BLaER1 (cell line): ENCODE data around the gene CPNE2.
"Not testable (repeated sequence)": the region's sequence is repeated elsewhere in the genome, so short reads cannot be mapped to it uniquely, and the experiment has no call there.

Experiments
- H3K27ac ChIP-seq: shearing (Covaris generic); formaldehyde crosslinking; 2 replicates; pipeline ENCODE4 v1.8.1; 2022
- H3K27me3 ChIP-seq: shearing (Covaris generic); formaldehyde crosslinking; 2 replicates; pipeline ENCODE4 v1.8.1; 2022
- H3K36me3 ChIP-seq: shearing (Covaris generic); formaldehyde crosslinking; 2 replicates; pipeline ENCODE4 v1.8.1; 2022
- H3K4me1 ChIP-seq: shearing (Covaris generic); formaldehyde crosslinking; 2 replicates; pipeline ENCODE4 v1.8.1; 2022
- H3K4me2 ChIP-seq: shearing (Covaris generic); formaldehyde crosslinking; 2 replicates; pipeline ENCODE4 v1.8.1; 2022
- H3K4me3 ChIP-seq: shearing (Covaris generic); formaldehyde crosslinking; 2 replicates; pipeline ENCODE4 v1.8.1; 2022
- H3K9ac ChIP-seq: shearing (Covaris generic); formaldehyde crosslinking; 2 replicates; pipeline ENCODE4 v1.8.1; 2022
- H3K9me3 ChIP-seq: shearing (Covaris generic); formaldehyde crosslinking; 2 replicates; pipeline ENCODE4 v1.8.1; 2022
- H4K20me1 ChIP-seq: shearing (Covaris generic); formaldehyde crosslinking; 2 replicates; pipeline ENCODE4 v1.8.1; 2022
- Cebpa-rat ChIP-seq: shearing (Covaris generic); IDR thresholded peaks from 2 replicates; pipeline ENCODE4 v1.8.1; 2022

Gene CPNE2

DNA sequence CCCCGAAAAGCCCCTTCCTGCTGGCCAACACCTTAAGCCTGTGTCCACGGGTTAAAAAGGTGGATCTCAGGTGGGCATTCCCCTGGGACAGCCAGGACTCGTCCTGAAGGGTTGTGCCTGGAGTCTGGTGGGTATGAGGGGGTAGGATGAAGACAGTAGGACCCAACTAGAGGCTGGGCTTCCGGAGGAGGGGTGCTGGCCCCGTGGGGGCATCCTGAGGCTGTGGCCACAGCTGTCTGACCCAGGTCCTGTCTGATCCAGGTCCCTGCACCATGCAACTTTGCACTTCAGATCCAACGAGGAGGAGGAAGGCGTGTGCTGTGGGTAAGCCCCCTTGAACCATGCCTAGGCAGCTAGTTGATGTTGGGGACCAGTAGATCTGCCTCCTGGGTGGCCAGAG is 37.6 kb upstream of the CPNE2 start:
- H3K27me3 ChIP-seq = no peaks in the 10 kb centered on the region
- H4K20me1 ChIP-seq = peaks cover 19% of the 10 kb centered on the region; the same call in 1 of the 2 replicates
- H3K9ac ChIP-seq = no peak overlapping the region
- no peak overlapping the region for H3K4me2 ChIP-seq
- TF ChIP-seq Cebpa-rat = no peak
- H3K9me3 ChIP-seq = no peaks in the 10 kb centered on the region
- peaks cover 16% of the 10 kb centered on the region for H3K4me1 ChIP-seq
- peaks cover 99% of the 10 kb centered on the region for H3K36me3 ChIP-seq
- no peak overlapping the region for H3K27ac ChIP-seq
- H3K4me3 ChIP-seq = no peak overlapping the region

- Histone ChIP-seq H3K9ac (no peak overlapping the region), H3K36me3 (peaks cover 99% of the 10 kb centered on the region), H3K4me2 (no peak overlapping the region), H3K27ac (no peak overlapping the region), H4K20me1 (peaks cover 19% of the 10 kb centered on the region; the same call in 1 of the 2 replicates), H3K4me1 (peaks cover 25% of the 10 kb centered on the region), H3K4me3 (no peak overlapping the region), H3K9me3 (no peaks in the 10 kb centered on the region), H3K27me3 (no peaks in the 10 kb centered on the region)
- no peak for TF ChIP-seq Cebpa-rat
Observed at GRCh38 chr16:57055671-57056070, 36.7 kb upstream of the CPNE2 start.

GRCh38 chr16:57058291-57058861 is 34.0 kb upstream of the CPNE2 start:
- no peak overlapping the region for H3K27ac ChIP-seq
- H3K4me1 ChIP-seq = peaks cover 43% of the 10 kb centered on the region
- TF ChIP-seq Cebpa-rat = no peak
- no peak overlapping the region for H3K4me3 ChIP-seq
- no peaks in the 10 kb centered on the region for H3K27me3 ChIP-seq
- peaks cover 4% of the 10 kb centered on the region; the same call in 1 of the 2 replicates for H3K9me3 ChIP-seq
- peaks cover 25% of the 10 kb centered on the region; the same call in 1 of the 2 replicates for H4K20me1 ChIP-seq
- H3K4me2 ChIP-seq = no peak overlapping the region
- H3K9ac ChIP-seq = no peak overlapping the region
- H3K36me3 ChIP-seq = peaks cover 95% of the 10 kb centered on the region

DNA sequence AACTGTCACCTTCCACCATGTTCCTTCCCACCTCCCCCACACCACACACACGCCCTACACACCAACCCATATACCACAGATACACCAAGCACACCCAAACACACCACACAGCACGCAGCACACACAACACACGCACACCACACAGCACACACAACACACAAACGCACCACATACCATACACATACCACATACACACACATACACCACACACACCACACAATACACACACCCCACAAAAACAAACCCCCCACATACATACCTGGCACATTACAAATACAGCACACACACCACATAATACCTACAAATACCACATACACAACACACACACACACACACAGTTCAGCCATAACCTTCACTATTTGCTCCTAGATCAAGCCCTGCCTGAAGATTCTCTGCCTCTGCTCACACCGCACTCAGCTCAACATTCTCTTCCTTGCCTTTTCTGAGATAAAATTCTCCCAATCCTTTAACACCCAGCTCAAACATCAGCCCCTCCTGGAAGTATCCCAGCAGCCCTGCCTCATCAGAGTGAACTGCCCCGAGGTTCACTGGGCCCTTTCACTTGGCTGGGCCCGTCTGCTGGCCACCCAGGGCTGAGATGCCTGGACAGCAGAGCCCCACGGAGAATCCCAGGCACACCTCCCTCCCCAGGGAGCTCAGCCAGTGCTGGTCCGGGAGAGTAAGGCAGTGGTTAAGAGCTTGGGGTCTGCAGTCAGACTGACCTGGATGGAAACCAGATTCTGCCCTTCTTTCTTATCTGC is 31.9 kb upstream of the CPNE2 start:
- peak overlapping the region; percentile 74; the same call in 1 of the 2 replicates for H3K27ac ChIP-seq
- peaks cover 17% of the 10 kb centered on the region; the same call in 1 of the 2 replicates for H4K20me1 ChIP-seq
- peak overlapping the region; percentile 66 for H3K4me2 ChIP-seq
- peaks cover 43% of the 10 kb centered on the region for H3K4me1 ChIP-seq
- no peaks in the 10 kb centered on the region for H3K27me3 ChIP-seq
- peaks cover 4% of the 10 kb centered on the region; the same call in 1 of the 2 replicates for H3K9me3 ChIP-seq
- H3K9ac ChIP-seq = peak overlapping the region; percentile 64; the same call in 1 of the 2 replicates
- H3K36me3 ChIP-seq = peaks cover 82% of the 10 kb centered on the region
- no peak overlapping the region for H3K4me3 ChIP-seq
- TF ChIP-seq Cebpa-rat = no peak

DNA sequence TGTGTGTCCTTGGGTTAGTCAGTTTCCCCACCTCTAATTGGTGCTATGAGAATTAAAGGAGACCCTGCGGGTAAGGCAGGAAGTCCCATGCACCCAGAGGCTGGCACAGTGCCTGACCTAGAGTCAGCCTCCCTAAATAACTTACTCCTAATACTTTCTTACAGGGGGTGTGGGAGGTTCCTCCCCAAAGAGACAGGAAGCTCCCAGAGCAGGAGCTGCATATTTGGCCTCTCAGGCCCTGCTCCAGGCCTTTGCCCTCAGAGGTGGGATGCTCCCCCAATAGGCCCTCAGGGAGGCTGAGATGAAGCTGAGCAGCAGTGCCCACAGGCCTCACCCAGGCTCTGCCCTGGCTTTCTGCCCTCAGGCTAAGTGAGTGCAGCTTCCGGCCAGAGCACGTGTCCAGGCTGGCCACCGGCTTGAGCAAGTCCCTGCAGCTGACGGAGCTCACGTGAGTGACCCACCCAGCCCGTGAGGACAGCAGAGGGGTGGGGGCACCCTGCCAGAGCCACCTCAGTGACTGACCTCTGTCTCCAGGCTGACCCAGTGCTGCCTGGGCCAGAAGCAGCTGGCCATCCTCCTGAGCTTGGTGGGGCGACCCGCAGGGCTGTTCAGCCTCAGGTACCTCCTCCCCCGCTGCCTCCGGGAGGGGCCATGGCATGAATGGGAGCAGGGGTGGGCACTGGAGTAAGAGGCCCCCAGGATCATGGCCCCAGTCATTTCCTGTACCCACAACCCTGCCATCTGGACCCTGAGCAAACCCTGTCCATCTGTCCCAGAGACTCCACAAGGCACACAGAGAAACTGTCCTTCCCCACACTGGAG is 31.1 kb upstream of the CPNE2 start:
- peaks cover 43% of the 10 kb centered on the region for H3K4me1 ChIP-seq
- no peak overlapping the region for H3K4me3 ChIP-seq
- H3K9me3 ChIP-seq = peaks cover 4% of the 10 kb centered on the region; the same call in 1 of the 2 replicates
- peak overlapping the region; percentile 74 for H3K27ac ChIP-seq
- peaks cover 80% of the 10 kb centered on the region for H3K36me3 ChIP-seq
- peak overlapping the region; percentile 66 for H3K4me2 ChIP-seq
- no peaks in the 10 kb centered on the region for H3K27me3 ChIP-seq
- H4K20me1 ChIP-seq = 0 out of 2 replicates have a peak, but pooled peaks cover 13% of the 10 kb centered on the region
- no peak for TF ChIP-seq Cebpa-rat
- H3K9ac ChIP-seq = peak overlapping the region; percentile 64

- Histone ChIP-seq H3K4me2 (no peak overlapping the region), H3K27ac (no peak overlapping the region), H3K9ac (no peak overlapping the region)
Observed at GRCh38 chr16:57062329-57062728, 30.1 kb upstream of the CPNE2 start.

GRCh38 chr16:57063189-57063588 is 29.2 kb upstream of the CPNE2 start:
- Histone ChIP-seq H4K20me1 (0 out of 2 replicates have a peak, but pooled peaks cover 13% of the 10 kb centered on the region), H3K36me3 (peaks cover 79% of the 10 kb centered on the region), H3K4me1 (peaks cover 43% of the 10 kb centered on the region)
- not testable (repeated sequence) for H3K9ac ChIP-seq, H3K27ac ChIP-seq, H3K27me3 ChIP-seq, H3K9me3 ChIP-seq, H3K4me3 ChIP-seq, H3K4me2 ChIP-seq

More at GRCh38 chr16:57062329-57062728, 30.1 kb upstream of the CPNE2 start:
- TF ChIP-seq Cebpa-rat = no peak
- Histone ChIP-seq H3K27me3 (no peaks in the 10 kb centered on the region), H4K20me1 (0 out of 2 replicates have a peak, but pooled peaks cover 13% of the 10 kb centered on the region), H3K4me3 (no peak overlapping the region), H3K36me3 (peaks cover 80% of the 10 kb centered on the region), H3K9me3 (peaks cover 4% of the 10 kb centered on the region; the same call in 1 of the 2 replicates), H3K4me1 (peaks cover 43% of the 10 kb centered on the region)

- H3K9ac ChIP-seq = no peak overlapping the region
Observed at GRCh38 chr16:57064995-57065394, 27.4 kb upstream of the CPNE2 start.

GRCh38 chr16:57066625-57067024 is 25.8 kb upstream of the CPNE2 start:
- Histone ChIP-seq H3K27ac (no peak overlapping the region), H3K9me3 (peaks cover 4% of the 10 kb centered on the region; the same call in 1 of the 2 replicates), H3K4me2 (no peak overlapping the region), H3K36me3 (peaks cover 74% of the 10 kb centered on the region), H3K9ac (no peak overlapping the region), H3K4me1 (peaks cover 9% of the 10 kb centered on the region), H4K20me1 (no peaks in the 10 kb centered on the region), H3K27me3 (no peaks in the 10 kb centered on the region), H3K4me3 (no peak overlapping the region)
- no peak for TF ChIP-seq Cebpa-rat

More at GRCh38 chr16:57064995-57065394, 27.4 kb upstream of the CPNE2 start:
- no peak overlapping the region for H3K4me2 ChIP-seq
- H3K27ac ChIP-seq = no peak overlapping the region
- H3K9me3 ChIP-seq = peaks cover 4% of the 10 kb centered on the region; the same call in 1 of the 2 replicates
- H3K36me3 ChIP-seq = peaks cover 79% of the 10 kb centered on the region
- H3K27me3 ChIP-seq = no peaks in the 10 kb centered on the region
- H3K4me1 ChIP-seq = peaks cover 25% of the 10 kb centered on the region
- no peak for TF ChIP-seq Cebpa-rat
- no peak overlapping the region for H3K4me3 ChIP-seq
- H4K20me1 ChIP-seq = 0 out of 2 replicates have a peak, but pooled peaks cover 6% of the 10 kb centered on the region
